ENCODE results near the gene BEX4.
"Not testable (repeated sequence)": the region's sequence is repeated elsewhere in the genome, so short reads cannot be mapped to it uniquely, and the experiment has no call there.

Gene BEX4, protein sequence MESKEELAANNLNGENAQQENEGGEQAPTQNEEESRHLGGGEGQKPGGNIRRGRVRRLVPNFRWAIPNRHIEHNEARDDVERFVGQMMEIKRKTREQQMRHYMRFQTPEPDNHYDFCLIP

GRCh38 chrX:103214870-103215424, at the start of gene BEX4:
BEX4 (plus strand) TSS chrX:103215108; CDS start chrX:103216154, 1,046 bp downstream.
- peak; percentile 79 for DNase-seq (ENCODE audit: low spot score)

DNA sequence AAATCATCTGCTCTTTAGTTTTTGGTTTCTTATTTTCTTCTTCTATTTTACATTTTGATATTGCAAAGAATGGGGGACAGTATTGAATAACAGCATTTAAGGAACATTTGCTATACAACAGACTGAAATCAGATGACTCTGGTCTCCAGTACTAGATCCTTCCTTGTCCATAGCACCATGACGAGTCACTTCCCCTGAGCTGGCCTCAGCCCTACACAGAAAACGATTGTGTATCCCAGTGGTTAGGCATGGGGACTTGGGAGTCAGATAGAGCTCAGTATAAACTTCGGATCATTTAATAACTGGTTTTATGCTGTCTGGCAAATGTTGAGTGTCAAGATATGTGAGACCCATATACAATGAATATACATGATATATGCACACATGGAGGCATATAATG, 44.7 kb upstream of the BEX4 start:
- no peak for DNase-seq (ENCODE audit: low spot score)

- DNase-seq (ENCODE audit: low spot score), result no peak
Observed at GRCh38 chrX:103171353-103171752, 43.6 kb upstream of the BEX4 start.

DNA sequence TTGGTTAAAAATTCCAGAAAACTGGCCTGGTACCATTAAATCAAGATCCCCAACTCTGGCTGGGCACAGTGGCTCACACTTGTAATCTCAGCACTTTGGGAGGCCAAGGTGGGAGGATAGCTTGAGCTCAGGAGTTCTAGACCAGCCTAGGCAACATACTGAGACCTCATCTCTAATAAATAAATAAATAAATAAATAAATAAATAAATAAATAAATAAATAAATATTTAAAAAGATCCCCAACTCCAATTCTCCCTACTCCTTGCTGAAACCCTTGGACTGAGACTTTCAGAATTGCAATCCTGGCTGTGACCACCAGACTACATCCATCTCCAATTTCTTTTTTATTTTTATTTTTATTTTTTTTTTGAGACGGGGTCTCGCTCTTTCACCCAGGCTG, 39.7 kb upstream of the BEX4 start:
- DNase-seq (ENCODE audit: low spot score), result not testable (repeated sequence)

DNA sequence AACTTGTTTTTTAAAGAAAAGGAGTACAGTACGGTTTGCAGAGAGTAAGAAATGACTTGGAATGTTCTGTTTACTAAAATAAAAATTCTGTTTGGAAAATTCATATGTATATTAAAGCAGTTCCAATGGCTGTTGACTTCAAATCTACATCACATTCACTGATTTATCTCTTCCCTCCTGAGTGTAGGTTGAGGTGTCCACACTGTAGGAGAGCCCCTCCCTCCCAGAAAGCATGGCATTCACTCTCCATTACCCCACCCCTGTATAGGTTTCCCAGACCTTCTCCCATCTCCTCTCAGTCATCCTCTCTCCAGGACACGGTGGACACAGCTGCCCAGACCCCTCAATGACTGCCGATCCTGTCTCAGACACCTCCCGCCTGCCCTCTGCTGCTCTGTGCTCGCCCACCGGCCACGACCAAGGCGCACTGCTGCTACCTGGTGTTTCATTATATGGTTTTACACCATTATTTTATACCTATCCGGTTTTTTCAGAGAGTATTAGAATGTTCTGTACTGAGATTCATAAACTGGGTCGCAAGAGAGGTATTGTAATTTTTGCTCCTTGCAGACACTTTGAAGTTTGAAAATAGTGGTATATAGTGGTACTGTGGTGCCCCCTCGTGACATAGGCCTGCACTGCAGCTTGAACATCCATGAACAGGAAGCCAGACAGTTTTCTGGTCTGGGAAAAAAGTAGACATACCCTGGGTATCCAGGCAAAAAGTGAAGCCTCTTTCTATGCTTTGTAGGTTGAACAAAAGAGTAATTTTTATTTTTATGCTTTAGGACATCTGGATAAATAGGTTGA, 38.8 kb upstream of the BEX4 start:
- peak; percentile 40 for DNase-seq (ENCODE audit: low spot score)

- DNase-seq (ENCODE audit: low spot score), result no peak
Observed at GRCh38 chrX:103177556-103177955, 37.4 kb upstream of the BEX4 start.

DNA sequence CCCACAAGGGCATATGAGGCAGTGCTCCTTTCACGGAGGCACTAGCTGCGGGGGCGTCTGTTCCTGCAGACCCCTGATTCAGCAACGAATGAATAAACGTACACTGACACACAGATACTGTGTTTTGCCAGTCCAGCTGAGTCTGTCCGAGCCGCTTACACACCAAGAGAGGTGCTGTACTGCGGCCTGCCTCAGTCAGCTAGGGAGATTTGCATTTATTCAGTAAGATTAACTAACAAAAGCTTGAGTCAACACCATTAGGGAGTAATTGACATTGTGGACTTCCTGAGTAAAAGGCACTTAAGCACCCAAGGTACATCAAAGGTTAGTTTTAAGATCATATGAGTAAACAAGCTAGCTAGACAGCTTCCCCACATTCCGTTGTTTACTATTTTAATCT, 31.0 kb upstream of the BEX4 start:
- no peak for DNase-seq (ENCODE audit: low spot score)

GRCh38 chrX:103187953-103188475, 26.9 kb upstream of the BEX4 start:
- no peak for DNase-seq (ENCODE audit: low spot score)

DNA sequence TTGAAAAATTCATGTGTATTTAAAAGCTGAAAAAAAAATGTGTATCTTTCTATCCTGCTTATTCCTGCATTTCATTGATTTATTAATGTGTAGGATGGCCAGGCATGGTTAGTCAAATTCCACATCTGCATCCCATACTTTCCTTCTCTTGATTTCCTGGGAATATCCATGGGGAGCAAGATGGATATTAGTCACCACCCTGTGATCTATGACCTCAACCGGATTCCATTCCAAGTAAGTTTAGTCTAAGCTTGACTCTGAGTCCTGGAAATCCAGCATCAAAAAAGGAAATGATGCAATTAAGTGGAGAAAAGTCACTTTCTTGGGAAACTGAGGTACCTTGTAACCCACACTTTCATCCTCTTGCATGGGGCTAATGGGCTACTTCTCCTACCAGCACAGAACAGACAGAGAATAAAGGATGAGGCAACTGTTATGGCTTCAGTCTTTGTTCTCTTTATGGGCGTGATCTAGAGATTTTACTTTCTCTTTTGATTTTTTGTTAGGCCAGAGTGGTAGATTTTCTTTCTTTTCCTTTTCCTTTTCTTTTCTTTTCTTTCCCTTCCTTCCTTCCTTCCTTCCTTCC, 17.1 kb upstream of the BEX4 start:
- DNase-seq (ENCODE audit: low spot score), result no peak

DNA sequence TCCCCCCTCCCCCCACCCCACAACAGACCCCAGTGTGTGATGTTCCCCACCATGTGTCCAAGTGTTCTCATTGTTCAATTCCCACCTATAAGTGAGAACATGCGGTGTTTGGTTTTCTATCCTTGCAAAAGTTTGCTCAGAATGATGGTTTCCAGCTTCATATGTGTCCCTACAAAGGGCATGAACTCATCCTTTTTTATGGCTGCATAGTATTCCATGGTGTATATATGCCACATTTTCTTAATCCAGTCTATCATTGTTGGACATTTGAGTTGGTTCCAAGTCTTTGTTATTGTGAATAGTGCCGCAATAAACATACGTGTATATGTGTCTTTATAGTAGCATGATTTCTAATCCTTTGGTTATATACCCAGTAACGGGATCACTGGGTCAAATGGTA, 16.2 kb upstream of the BEX4 start:
- not testable (repeated sequence) for DNase-seq (ENCODE audit: low spot score)

DNA sequence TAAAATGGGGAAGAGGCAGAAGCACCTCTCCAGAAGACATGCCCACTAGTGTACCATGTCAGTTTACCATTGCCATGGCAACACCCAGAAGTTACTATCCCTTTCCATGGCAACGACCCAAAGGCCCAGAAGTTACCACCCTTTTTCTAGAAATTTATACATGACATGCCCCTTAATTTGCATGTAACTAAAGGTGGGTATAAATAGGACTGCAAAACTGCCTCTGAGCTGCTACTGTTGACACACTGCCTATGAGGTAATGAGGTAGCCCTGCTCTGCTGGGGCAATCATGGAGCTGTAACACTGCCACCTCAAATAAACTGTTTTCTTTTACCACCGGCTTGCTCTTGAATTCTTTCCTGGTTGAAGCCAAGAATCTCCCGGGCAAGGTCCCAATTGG, 13.9 kb upstream of the BEX4 start:
- no peak for DNase-seq (ENCODE audit: low spot score)

- DNase-seq (ENCODE audit: low spot score), result no peak
Observed at GRCh38 chrX:103210056-103210455, 4.9 kb upstream of the BEX4 start.

DNA sequence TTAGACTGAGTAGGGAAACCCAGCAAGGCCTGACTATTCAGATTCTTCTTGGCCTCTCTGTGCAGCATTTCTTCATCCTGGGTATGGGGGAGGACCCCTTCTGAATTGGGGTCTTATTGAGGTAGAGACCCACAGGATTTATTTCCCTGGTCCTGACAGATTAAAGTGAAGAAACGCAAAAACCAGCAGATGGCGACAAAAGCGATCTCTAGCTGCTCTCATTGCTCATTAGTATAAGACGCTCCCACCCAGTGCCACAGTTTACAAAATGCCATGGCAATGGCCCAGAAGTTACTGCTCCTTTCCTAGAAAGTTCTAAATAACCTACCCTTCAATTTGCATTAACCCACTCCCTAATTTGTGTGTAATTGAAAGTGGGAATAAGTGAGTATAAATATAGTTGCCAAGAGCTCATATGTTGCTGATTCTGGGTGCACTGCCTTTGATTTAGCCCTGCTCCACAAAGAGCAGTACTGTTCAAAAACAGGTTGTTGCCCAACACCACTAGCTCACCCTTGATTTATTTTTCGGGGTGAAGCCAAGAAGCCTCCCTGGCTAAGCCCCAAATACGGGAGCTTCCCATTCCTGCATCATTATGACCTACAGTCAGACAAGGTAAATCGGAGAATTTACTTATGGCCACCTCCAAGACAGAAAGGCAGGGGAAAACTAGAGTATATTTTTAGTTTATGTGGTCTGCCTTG, 3.7 kb upstream of the BEX4 start:
- DNase-seq (ENCODE audit: low spot score), result peak; percentile 21

DNA sequence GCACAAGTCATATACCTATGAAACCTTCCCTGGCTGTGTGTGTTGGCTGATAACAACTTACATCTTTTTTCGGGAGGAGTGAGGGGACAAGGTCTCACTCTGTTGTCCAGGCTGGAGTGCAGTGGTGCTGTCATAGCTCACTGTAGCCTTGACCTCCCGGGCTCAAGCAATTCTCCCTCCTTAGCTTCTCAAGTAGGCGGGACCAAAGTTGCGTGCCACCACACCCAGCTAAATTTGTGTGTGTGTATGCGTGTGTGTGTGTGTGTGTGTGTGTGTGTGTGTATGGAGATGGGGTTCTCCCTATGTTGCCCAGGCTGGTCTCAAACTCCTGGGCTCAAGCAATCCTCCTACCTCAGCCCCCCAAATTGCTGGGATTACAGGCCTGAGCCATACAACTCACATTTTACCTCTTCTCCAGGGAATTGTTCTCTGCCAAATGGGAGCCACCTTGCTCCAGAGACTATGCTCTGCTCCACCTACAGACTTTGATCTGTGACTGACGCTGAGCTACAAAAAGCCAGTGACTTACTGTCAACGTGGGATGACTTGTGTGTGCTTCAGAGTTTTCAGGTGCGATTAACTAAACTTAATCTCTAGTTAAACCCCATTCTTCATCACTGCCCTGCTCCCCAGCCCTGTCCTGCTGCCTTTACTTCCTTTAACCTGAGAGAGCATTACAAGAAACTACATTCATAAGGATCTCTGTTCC, 2.0 kb upstream of the BEX4 start:
- DNase-seq (ENCODE audit: low spot score), result no peak

DNA sequence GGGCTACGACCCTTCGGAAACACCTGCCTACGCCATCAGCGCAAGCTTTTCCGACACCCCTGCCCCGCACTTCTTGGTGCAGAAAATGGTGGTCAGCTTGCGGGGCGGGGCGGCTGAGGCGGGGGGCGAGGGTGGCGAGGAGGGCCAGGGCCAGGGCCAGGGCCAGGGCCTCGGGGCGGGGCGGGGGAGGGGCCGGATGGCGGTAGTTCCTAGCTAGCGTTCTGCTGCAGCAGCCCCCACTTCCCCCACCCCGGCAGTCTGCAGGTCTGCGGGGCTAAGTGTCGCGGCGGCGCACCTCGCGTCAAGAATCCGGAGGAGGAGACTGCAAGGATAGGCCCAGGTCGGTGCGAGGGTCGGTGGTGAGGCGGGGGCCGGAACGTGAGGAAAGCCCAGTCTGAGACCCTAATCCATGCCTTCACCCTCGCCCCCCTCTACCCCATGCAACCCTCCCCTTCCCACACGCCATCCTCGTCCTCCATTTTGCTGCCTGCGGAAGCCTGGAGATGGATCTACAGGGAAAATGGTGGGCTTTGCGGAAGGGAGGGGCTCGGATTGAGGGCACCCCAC, 600 bp downstream of the BEX4 start:
- DNase-seq (ENCODE audit: low spot score), result peak; percentile 38

GRCh38 chrX:103220511-103221323, 5.8 kb downstream of the BEX4 start:
- no peak for DNase-seq (ENCODE audit: low spot score)

DNA sequence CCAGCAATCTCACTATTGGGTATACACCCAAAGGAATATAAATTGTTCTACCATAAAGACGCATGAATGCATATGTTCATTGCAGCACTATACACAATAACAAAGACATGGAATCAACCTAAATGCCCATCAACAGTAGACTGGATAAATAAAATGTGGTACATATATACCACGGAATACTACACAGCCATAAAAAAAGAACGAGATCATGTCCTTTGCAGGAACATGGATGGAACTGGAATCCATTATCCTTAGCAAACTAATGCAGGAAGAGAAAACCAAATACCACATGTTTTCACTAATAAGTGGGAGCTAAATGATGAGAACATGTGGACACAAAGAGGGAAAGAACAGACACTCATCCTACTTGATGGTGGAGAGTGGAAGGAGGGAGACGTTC, 11.0 kb downstream of the BEX4 start:
- not testable (repeated sequence) for DNase-seq (ENCODE audit: low spot score)

DNA sequence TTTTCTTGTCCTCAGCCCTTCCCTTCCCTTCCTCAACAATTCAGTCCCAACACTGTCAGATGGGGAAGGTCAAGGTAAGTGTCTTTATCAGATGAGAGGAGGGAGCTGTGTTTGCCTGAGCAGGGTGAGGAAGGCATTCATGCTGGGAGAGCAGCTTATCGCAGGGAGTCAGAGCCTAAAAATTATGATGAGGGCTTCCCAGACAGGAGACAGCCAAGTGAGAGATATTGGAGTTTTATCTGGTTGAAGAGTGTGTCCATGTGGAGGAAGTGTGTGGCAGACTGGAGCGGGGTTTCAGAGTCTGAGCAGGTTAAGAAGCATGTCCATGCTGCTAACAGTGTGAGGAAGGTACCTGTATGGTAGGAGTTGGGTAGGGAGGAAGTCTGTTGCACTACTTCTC, 18.4 kb downstream of the BEX4 start:
- DNase-seq (ENCODE audit: low spot score), result no peak

DNA sequence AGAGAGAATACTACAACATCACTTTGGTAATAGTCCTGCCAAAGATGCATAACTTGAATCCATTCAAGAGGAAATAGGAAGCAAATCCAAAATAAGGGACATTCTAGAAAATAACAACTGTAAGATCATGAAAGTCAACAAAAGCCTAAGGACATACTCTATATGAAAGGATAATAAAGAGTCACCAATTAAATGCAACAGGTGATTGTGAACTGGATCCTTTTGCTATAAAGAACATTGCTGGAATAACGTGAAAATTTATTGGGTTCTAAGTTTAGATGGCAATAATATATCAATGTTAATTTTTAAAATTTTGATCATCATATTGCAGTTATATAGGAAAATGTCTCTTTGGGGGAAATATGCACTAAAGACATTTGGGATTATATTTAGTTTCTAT, 20.0 kb downstream of the BEX4 start:
- no peak for DNase-seq (ENCODE audit: low spot score)

- not testable (repeated sequence) for DNase-seq (ENCODE audit: low spot score)
Observed at GRCh38 chrX:103235608-103236007, 20.7 kb downstream of the BEX4 start.
